Measurements from ENCODE around the gene BCO2.

DNA sequence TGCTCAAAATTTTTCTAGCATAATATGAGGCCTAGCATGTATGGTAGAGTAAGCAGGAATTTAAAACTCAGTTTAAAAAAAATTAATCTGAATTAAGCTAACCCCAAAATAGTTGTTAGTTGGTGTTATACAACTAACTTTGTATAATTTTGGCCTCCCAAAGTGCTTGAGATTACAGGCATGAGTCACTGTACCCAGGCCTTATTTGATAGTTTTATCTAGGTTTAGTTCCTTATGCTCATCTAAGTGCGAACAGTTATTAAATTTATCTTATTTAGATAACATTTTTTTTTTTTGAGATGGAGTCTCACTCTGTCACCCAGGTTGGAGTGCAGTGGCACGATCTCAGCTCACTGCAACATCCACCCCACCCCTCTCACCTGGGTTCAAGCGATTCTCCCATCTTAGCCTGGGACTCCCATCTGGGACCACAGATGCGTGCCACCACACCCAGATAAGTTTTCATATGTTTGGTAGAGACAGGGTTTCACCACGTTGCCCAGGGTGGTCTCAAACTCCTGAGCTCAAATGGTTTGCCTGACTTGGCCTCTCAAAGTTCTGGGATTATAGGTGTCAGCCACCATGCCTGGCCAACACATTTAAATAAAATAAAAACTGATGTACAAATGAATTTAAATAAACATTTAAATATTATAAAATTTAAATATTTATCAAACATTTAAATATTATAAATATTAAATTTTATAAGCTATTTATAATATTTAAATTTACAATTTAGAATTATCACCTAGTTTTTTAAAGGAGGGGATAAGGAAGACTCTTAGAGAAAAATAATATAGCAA is 19.0 kb upstream of the BCO2 start:
- TF ChIP-seq, protein P1, sequence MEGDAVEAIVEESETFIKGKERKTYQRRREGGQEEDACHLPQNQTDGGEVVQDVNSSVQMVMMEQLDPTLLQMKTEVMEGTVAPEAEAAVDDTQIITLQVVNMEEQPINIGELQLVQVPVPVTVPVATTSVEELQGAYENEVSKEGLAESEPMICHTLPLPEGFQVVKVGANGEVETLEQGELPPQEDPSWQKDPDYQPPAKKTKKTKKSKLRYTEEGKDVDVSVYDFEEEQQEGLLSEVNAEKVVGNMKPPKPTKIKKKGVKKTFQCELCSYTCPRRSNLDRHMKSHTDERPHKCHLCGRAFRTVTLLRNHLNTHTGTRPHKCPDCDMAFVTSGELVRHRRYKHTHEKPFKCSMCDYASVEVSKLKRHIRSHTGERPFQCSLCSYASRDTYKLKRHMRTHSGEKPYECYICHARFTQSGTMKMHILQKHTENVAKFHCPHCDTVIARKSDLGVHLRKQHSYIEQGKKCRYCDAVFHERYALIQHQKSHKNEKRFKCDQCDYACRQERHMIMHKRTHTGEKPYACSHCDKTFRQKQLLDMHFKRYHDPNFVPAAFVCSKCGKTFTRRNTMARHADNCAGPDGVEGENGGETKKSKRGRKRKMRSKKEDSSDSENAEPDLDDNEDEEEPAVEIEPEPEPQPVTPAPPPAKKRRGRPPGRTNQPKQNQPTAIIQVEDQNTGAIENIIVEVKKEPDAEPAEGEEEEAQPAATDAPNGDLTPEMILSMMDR (IDR thresholded peaks at IDR 0.05), result no peak
- TF ChIP-seq POLR2A (IDR thresholded peaks at IDR 0.05), result no peak

Data from vagina (tissue), 2 donors.